ENCODE measurements around the gene TBC1D32.
"Not testable (repeated sequence)": the region's sequence is repeated elsewhere in the genome, so short reads cannot be mapped to it uniquely, and the experiment has no call there.

The TBC1D32 gene

DNA sequence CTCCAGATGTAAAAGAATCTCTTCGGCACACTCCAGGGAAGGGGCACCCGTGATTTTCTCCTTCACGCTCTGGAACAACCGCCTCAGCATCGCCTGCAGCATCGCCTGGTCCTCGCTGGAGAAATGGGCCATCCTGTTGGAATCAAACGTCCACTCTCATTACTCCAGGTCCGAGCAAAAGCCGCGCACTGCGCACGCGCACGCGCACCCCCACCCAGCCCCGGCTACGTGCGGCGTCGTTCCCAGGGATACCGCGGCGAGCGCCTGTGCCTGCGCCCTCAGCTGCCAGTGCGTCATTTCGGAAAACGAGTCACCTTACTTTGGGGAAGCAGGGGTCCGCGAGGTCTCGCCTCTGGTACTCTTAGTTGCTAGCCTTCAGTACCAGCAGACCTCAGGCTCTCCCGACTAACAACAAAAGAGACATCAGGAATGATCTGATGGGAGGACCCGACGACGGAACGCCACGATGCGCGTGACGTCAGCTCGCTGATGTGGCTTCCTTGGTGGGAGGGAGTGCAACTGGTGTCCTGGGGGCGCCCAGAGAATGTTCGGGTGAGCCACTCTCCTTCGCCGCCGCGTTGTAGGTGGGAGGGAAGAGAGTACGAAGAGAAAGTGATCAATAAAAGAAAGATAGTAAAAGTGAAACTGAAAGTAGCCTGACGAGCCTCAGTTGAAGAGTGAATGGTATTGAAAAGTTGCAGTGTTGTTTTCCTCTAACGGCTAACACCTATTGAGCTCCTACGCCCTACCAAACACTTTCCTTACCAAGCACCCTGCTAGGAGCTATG lies at the start of gene TBC1D32:
TSS of gene TBC1D32 (minus strand) at position 182 of the 788 bp plus-strand sequence. CDS start at position 132, 50 bp downstream.
- DNase-seq (ENCODE audit: low read depth) = peak; percentile 71

DNA sequence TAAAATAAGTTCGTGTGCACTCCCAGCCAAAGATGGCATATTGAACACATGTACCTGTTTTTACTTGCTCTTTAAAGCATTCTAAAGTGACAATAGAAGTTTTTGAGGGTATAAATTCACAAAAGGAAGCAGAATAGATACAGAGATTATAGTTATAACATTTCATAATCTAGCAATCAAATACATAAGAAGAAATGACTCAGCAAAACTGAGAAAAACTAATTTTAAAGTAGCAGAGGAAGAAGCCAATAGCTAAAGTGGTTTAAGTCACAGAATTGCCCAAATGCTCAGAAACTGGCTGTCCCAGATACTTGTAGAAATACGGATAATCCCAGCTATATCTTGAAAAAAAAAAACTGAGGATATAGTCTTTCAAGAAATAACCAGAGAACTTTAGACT lies 49.2 kb upstream of the TBC1D32 start:
- no peak for DNase-seq (ENCODE audit: low read depth)

DNA sequence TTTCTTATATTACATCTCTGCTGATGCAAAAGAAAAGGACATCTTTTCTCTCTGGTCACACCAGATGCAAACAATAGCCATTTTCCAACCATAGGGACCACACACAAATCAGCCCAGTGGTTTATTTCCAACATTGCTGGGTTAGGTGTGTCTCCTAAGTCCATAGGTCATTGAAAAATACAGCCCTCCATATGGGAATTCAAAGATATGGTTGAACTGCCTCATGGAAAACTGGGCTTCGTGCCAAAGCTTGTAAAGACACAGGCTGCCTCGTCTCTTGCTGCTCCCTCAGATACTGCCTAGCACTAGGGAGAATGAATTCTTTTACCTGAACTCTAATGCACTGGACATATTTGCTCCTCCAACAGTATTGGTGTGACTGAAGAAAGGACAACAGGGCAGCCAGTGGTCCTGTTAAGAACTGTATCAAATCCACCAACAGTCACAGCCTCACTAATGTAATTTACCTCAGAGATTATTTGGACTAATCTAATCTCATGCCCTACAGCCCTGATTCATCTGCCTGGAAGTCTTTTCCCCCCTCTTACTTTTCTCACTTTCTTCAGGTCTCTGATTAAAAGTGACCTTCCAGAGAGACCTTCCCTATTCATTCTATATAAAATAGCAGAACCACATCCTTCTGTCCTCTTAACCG lies 48.3 kb upstream of the TBC1D32 start:
- no peak for DNase-seq (ENCODE audit: low read depth)

DNA sequence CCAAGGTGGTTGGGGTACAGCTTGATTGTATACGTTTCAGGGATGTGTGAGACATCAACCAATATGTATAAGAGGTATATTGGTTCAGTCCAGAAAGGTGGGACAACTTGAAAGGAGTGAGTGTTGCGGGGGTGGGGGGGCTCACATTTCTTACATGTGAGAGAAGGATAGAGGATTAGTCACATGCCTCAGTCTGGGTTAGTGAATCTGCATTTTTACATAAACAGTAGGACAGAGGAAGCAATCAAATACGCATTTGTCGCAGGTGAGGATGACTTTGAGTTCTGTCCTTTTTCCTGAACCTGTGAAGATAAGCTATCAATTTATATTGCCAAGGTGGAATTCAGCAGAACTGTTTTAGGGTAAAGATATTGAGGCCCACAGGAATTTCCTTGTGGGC lies 42.1 kb upstream of the TBC1D32 start:
- no peak for DNase-seq (ENCODE audit: low read depth)

DNA sequence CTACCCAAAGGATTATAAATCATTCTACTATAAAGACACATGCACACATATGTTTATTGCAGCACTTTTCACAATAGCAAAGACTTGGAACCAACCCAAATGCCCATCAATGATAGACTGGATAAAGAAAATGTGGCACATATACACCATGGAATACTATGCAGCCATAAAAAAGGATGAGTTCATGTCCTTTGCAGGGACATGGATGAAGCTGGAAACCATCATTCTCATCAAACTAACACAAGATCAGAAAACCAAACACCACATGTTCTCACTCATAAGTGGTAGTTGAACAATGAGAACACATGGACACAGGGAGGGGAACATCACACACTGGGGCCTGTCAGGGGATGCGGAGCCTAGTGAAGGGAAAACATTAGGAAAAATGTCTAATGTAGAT lies 39.9 kb upstream of the TBC1D32 start:
- not testable (repeated sequence) for DNase-seq (ENCODE audit: low read depth)

GRCh38 chr6:121365536-121366521 lies 31.5 kb upstream of the TBC1D32 start:
- DNase-seq (ENCODE audit: low read depth) = no peak

DNA sequence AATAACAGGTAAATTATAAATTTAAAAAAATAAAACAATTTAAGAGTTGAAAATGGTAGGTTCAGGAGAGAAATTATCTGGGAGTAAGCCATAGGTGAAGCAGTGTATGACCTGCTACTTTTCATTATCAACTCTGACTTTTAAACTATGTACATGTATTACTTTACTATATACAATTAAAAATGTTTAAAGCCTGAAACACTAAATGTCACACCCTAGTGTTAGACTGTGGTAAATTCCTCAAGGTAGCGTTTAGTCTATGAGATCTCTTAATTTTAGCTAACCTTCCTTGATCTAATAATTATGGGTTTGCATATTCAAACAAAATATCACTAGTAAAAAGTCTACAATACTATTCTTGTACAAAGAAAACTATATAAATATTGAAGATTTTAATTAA lies 22.3 kb upstream of the TBC1D32 start:
- DNase-seq (ENCODE audit: low read depth) = no peak

DNA sequence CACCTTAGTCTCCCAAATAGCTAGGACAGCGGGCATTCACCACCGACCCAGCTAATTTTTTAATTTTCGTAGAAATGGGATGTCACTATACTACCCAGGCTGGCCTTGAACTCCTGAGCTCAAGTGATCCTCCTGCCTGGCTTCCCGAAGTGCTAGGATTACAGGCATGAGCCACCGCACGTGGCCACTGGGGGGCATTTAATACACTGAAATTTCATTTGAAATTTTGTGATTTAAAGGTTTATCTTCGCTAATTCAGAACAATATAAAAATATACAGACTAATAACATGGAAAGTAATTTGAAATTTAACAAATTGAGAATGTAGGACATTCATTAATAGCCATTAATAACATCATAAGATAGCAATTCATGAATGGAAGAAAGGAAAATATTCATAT lies 20.5 kb upstream of the TBC1D32 start:
- no peak for DNase-seq (ENCODE audit: low read depth)

GRCh38 chr6:121352941-121353340 lies 18.7 kb upstream of the TBC1D32 start:
- DNase-seq (ENCODE audit: low read depth) = no peak

DNA sequence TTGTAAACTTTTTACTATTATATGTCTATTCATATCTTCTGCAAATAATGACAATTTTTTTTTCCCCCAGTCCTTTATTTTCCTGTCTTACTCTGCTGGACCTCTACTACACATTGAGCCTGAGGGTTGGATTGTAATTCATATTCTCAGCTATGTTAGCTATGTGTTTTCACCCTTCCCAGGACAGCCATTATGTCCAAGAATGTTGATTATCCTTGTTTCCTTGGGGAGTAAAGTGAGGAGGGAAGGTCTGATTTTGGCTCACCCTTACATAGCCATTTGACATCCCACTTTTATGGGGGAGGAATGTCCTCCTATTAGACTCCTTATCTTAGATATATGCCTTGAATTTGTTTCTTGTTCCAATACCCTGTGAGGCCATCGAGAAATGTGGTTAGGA lies 17.6 kb upstream of the TBC1D32 start:
- DNase-seq (ENCODE audit: low read depth) = no peak

DNA sequence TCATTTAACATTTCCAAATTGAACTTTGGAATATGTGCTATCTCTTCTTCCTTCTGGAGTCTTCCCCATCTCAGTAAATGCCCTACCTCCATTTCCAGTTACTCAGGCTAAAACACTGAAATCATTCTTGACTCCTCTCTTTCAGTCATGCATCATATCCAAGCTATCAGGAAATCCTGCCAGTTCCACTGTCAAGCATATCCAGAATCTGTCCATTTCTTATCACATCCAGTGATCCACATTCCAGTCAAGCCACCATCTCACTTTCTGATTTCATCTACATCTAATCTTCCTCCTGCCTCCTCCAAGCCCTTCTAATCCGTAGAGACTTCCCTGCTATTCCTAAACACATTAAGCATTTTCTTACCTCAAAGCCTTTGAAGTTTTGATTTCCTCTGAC lies 15.3 kb upstream of the TBC1D32 start:
- no peak for DNase-seq (ENCODE audit: low read depth)

DNA sequence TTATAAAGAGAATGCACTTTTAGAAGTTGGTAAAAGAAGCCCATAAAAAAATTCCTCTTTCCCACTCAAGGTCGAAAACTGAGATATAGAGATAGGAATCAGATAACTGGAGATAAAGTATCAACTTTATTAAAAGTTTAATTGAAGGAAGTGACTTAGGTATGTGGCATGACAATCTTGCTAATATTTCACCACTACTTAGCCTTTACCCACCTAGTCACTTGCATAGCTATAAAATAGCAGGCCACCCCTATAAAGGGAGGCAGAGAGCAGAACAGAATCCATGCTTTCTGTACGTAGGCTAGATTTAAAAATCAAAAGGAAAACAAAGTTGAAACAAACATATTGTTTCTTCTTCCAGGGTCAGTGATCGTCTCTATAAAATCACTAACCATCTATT lies 13.2 kb upstream of the TBC1D32 start:
- no peak for DNase-seq (ENCODE audit: low read depth)

DNA sequence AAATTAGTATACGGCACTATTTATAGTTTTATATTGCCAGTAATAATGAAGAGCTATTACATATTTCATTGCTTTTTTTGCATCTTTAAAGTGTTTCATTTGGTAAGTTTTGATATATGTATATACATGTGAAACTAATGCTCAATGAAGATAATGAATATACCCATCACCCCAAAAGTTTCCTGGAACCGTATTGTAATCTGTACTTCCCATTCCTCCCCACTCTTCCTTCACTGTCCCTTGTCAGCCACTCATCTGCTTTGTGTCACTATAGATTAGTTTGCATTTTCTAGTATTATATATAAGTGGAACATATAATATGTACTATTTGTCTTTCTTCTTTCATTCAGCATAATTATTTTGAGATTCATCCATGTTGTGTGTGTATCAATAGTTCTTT lies 10.3 kb upstream of the TBC1D32 start:
- no peak for DNase-seq (ENCODE audit: low read depth)

- no peak for DNase-seq (ENCODE audit: low read depth)
Observed at GRCh38 chr6:121339639-121340226, 5.5 kb upstream of the TBC1D32 start.

DNA sequence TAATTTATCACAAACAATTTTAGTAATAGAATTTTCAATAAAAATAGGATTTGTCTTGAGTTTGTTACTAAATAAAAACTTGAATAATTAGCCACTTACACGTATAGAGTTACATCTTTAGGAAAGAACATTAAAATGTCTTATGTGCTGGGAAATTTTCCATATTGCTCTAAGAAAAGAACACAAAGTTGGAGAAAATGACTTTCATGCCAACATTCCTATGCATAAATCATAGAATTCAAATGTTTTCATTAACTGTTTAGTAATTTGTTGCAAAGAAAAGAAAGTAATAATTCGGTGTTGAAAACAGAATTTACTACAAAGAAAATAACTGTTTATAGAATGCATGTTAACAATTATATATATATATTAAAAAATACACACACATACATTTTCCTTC lies 4.7 kb upstream of the TBC1D32 start:
- DNase-seq (ENCODE audit: low read depth) = no peak

GRCh38 chr6:121338366-121338765 lies 4.1 kb upstream of the TBC1D32 start:
- DNase-seq (ENCODE audit: low read depth) = no peak

- no peak for DNase-seq (ENCODE audit: low read depth)
Observed at GRCh38 chr6:121335087-121336008, 1.1 kb upstream of the TBC1D32 start.

GRCh38 chr6:121333694-121334093 lies 586 bp downstream of the TBC1D32 start:
- not testable (repeated sequence) for DNase-seq (ENCODE audit: low read depth)

DNA sequence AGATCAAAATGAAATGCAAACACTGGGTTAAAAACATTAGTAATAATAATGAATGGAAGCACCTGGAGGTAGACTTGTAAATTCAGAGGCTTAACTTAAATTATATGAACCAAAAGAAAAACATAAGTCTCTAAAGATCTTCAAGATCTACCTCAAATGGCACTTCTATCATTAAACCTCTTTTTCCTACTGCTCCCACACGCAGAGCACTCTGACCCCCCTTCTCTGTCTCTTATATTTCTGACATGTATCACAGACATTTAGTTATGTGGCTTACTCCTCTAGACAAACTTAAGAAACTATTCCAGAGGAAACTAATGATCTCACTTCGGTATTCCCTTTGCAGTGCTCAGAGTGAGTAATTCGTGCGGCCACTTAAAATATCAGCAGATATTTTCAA lies 1.1 kb downstream of the TBC1D32 start:
- DNase-seq (ENCODE audit: low read depth) = no peak

GRCh38 chr6:121330516-121330915 lies 3.8 kb downstream of the TBC1D32 start:
- no peak for DNase-seq (ENCODE audit: low read depth)

GRCh38 chr6:121321282-121321681 lies 13.0 kb downstream of the TBC1D32 start:
- DNase-seq (ENCODE audit: low read depth) = no peak
